IMR-90 (cell line): ENCODE data around the gene THRB. TPM values are rescaled to one million over a fixed set of nuclear protein-coding genes. Genes with fewer than 3 reads are reported as not detected.

ENCODE experiments used
- ATAC-seq: fragments of 200-7000 bp; cut with Tn5 transposase; 2 replicates; pipeline ENCODE4 v1.9.1; 2020; ENCODE audit warnings: low read depth, mild to moderate bottlenecking, moderate library complexity
- BruUV-seq: library from RNA; stranded (reverse); fragments of 400-500 nt; replicated peaks from 2 replicates; lab custom pipeline; 2021; lab: Mats Ljungman, UMichigan
- CTCF ChIA-PET: fragments of 300-600 bp; formaldehyde crosslinking; extraction: SDS; loops from one replicate; lab custom pipeline; 2021; ENCODE audit warnings: antibody characterized with exemption; lab: Yijun Ruan, JAX
- POLR2A ChIA-PET: fragments of 300-600 bp; sonication (Branson Sonifier 250); formaldehyde crosslinking; loops from one replicate; lab custom pipeline; 2022; ENCODE audit warnings: antibody characterized with exemption; ENCODE audit not compliant: unreplicated experiment; lab: Charles Lee
- DNase-seq: peaks from one replicate; pipeline ENCODE4 v3.0.0; 2013
- H2AFZ ChIP-seq: replicated peaks from 2 replicates; pipeline ENCODE3; 2013; ENCODE audit warnings: low read length, mild to moderate bottlenecking; ENCODE audit not compliant: poor library complexity
- H2AK5ac ChIP-seq: 2 replicates; pipeline ENCODE4 v1.6.1; 2013; ENCODE audit warnings: low read depth, low read length, inconsistent platforms
- H2AK9ac ChIP-seq: replicated peaks from 2 replicates; pipeline ENCODE3; 2013; ENCODE audit warnings: mild to moderate bottlenecking, low read depth, low read length, moderate library complexity; ENCODE audit not compliant: poor library complexity
- H2BK120ac ChIP-seq: 2 replicates; pipeline ENCODE4 v1.6.1; 2013; ENCODE audit warnings: low read depth, low read length, inconsistent platforms
- H2BK15ac ChIP-seq: 3 replicates; pipeline ENCODE4 v1.6.1; 2013; ENCODE audit warnings: low read depth, low read length, inconsistent platforms
- H2BK20ac ChIP-seq: 2 replicates; pipeline ENCODE4 v1.6.1; 2013; ENCODE audit warnings: low read depth, mild to moderate bottlenecking, inconsistent platforms, low read length, moderate library complexity
- H2BK5ac ChIP-seq: 2 replicates; pipeline ENCODE4 v1.6.1; 2013; ENCODE audit warnings: mild to moderate bottlenecking, low read depth, low read length, inconsistent platforms; ENCODE audit not compliant: poor library complexity, severe bottlenecking
- H3K14ac ChIP-seq: replicated peaks from 2 replicates; pipeline ENCODE4 v1.6.1; 2013; ENCODE audit warnings: low read depth, low read length, inconsistent platforms
- H3K18ac ChIP-seq: 2 replicates; pipeline ENCODE4 v1.6.1; 2013; ENCODE audit warnings: low read depth, low read length, control low read depth
- H3K23ac ChIP-seq: 2 replicates; pipeline ENCODE4 v1.6.1; 2013; ENCODE audit warnings: low read depth, low read length, inconsistent platforms
- H3K27ac ChIP-seq: 2 replicates; pipeline ENCODE4 v1.5.1; 2013; ENCODE audit warnings: mild to moderate bottlenecking, control low read depth, low read length; ENCODE audit not compliant: insufficient read depth
- H3K27me3 ChIP-seq: 2 replicates; pipeline ENCODE4 v1.6.1; 2013; ENCODE audit warnings: low read length; ENCODE audit not compliant: control insufficient read depth, insufficient read depth
- H3K36me3 ChIP-seq: 2 replicates; pipeline ENCODE4 v1.6.1; 2013; ENCODE audit warnings: low read length, mixed read lengths; ENCODE audit not compliant: control insufficient read depth, insufficient read depth
- H3K4ac ChIP-seq: 2 replicates; pipeline ENCODE4 v1.6.1; 2013; ENCODE audit warnings: low read depth, low read length, inconsistent platforms
- H3K4me1 ChIP-seq: 2 replicates; pipeline ENCODE4 v1.6.1; 2013; ENCODE audit warnings: low read length, mixed read lengths; ENCODE audit not compliant: control insufficient read depth, insufficient read depth
- H3K4me2 ChIP-seq: 2 replicates; pipeline ENCODE4 v1.6.1; 2013; ENCODE audit warnings: low read depth, mild to moderate bottlenecking, control low read depth, low read length, moderate library complexity
- H3K4me3 ChIP-seq: 2 replicates; pipeline ENCODE4 v1.5.1; 2013; ENCODE audit warnings: low read depth, mild to moderate bottlenecking, control low read depth, low read length, moderate library complexity; ENCODE audit not compliant: insufficient read depth
- H3K56ac ChIP-seq: 2 replicates; pipeline ENCODE4 v1.6.1; 2013; ENCODE audit warnings: low read length, inconsistent platforms; ENCODE audit not compliant: insufficient read depth; ENCODE audit errors: extremely low read depth
- H3K79me1 ChIP-seq, 2 experiments: 2 replicates each; pipeline ENCODE4 v1.6.1; 2013; ENCODE audit warnings: low read length in 2 of 2, inconsistent platforms in 1 of 2, low read depth in 1 of 2
- H3K9ac ChIP-seq: 2 replicates; pipeline ENCODE4 v1.6.1; 2013; ENCODE audit warnings: low read depth, low read length, control low read depth
- H3K9me1 ChIP-seq: 2 replicates; pipeline ENCODE4 v1.6.1; 2013; ENCODE audit warnings: low read length, inconsistent platforms; ENCODE audit not compliant: insufficient read depth
- H3K9me3 ChIP-seq: 2 replicates; pipeline ENCODE4 v1.6.1; 2013; ENCODE audit warnings: low read length; ENCODE audit not compliant: control insufficient read depth, insufficient read depth
- H4K20me1 ChIP-seq: 2 replicates; pipeline ENCODE4 v1.6.1; 2013; ENCODE audit warnings: low read length, inconsistent platforms; ENCODE audit not compliant: insufficient read depth
- H4K5ac ChIP-seq: 2 replicates; pipeline ENCODE4 v1.6.1; 2013; ENCODE audit warnings: mild to moderate bottlenecking, low read depth, low read length, control low read depth
- H4K8ac ChIP-seq, 2 experiments: 2 replicates each; pipeline ENCODE4 v1.6.1; 2013; ENCODE audit warnings: low read depth in 2 of 2, low read length in 2 of 2, control low read depth in 1 of 2, inconsistent platforms in 1 of 2
- H4K91ac ChIP-seq: 2 replicates; pipeline ENCODE4 v1.6.1; 2013; ENCODE audit warnings: low read depth, low read length, inconsistent platforms; ENCODE audit not compliant: insufficient read depth
- BHLHE40 ChIP-seq: fragments of 150-350 bp; IDR thresholded peaks from 2 replicates; pipeline ENCODE4 v1.6.1; 2016; ENCODE audit warnings: mild to moderate bottlenecking, low read depth, low read length
- MAZ ChIP-seq: IDR thresholded peaks from 2 replicates; pipeline ENCODE4 v1.6.1; 2012; ENCODE audit warnings: low read depth, mild to moderate bottlenecking, low read length, improper control_type of control experiment, moderate library complexity, borderline replicate concordance
- MXI1 ChIP-seq: IDR thresholded peaks from 2 replicates; pipeline ENCODE4 v1.6.1; 2012; ENCODE audit warnings: low read depth, mild to moderate bottlenecking, low read length, moderate library complexity, borderline replicate concordance
- RCOR1 ChIP-seq: IDR thresholded peaks from 2 replicates; pipeline ENCODE4 v1.6.1; 2012; ENCODE audit warnings: mild to moderate bottlenecking, low read length, improper control_type of control experiment; ENCODE audit not compliant: insufficient replicate concordance
- dilution Hi-C: fragments of 300-500 bp; cut with HindIII; formaldehyde crosslinking; loops from one replicate; pipeline ENCODE4 v1.14.3; 2018; ENCODE audit warnings: low sequenced_read_pairs; ENCODE audit not compliant: unreplicated experiment
- in situ Hi-C: fragments of 300-500 bp; cut with MboI; formaldehyde crosslinking; loops from 3 replicates; pipeline ENCODE4 v1.14.3; 2019; ENCODE audit warnings: low sequenced_read_pairs, inconsistent platforms, mixed read lengths
- intact Hi-C: fragments of 100-400 bp; cut with micrococcal nuclease; formaldehyde crosslinking; loops from 2 replicates; pipeline ENCODE4 v1.10.0; 2022
- polyA plus RNA-seq, 3 experiments: library from polyadenylated mRNA; depleted of rRNA; stranded (reverse); fragments of >200 nt; gene quantifications; 2 replicates each; pipeline ENCODE4 v1.2.3, GENCODE V29; 2012; ENCODE audit warnings: low replicate concordance in 1 of 3
- total RNA-seq: library from RNA; depleted of rRNA; stranded (reverse); fragments of >200 nt; gene quantifications from 2 replicates; pipeline ENCODE4 v1.2.3, GENCODE V29; 2012
- TF ChIP-seq, protein P1 (sequence below): fragments of 150-350 bp; IDR thresholded peaks from 2 replicates; pipeline ENCODE4 v1.6.1; 2017; ENCODE audit warnings: mild to moderate bottlenecking, antibody characterized with exemption, low read length, low read depth
- TF ChIP-seq, protein P2 (sequence below): fragments of 150-350 bp; IDR thresholded peaks from 2 replicates; pipeline ENCODE4 v1.6.1; 2016; ENCODE audit warnings: low read depth, mild to moderate bottlenecking, low read length, moderate library complexity, borderline replicate concordance

Gene THRB
- total and polyA plus RNA-seq, 2 of the 4 experiments (the other 2 are of a cell fraction): under 0.01 TPM; not detected in 1

DNA sequence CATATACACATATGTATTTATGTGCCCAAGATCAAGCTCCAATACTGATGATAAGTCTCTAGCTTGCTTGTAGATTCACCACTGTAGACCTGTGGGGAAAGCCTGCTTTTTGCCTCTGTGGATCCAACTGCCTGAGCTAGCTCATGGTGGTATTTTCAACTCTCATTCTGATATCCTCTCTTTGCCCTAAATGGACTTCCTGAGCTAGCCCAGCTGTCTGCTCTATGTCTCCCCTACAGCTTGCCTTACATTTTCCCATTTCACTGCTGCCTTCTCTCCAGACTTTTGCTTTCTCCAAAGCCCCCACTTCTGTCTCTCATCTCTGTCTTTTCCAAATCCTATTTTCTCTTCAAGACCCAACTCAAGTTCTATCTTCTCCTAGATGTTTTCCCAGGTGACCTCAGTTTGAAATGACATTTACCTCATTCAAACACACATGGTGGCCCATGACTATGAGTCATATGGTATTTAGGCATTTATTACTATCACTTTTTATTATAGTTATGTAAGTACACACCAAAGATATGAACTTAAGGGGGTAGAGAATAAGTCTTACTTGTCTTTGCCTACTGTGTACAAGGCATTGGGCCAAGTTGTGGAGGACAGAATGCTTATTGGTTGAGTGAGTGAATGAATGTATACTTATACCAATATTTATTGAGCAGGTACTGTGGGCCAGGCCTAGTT lies 357.9 kb downstream of the THRB start:
- ATAC-seq (no peak), DNase-seq (peak; percentile 7)
- TF ChIP-seq, protein P1, sequence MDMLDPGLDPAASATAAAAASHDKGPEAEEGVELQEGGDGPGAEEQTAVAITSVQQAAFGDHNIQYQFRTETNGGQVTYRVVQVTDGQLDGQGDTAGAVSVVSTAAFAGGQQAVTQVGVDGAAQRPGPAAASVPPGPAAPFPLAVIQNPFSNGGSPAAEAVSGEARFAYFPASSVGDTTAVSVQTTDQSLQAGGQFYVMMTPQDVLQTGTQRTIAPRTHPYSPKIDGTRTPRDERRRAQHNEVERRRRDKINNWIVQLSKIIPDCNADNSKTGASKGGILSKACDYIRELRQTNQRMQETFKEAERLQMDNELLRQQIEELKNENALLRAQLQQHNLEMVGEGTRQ: no peak
- no peak for TF ChIP-seq RCOR1
- no peak for TF ChIP-seq MAZ
- TF ChIP-seq, protein P2, sequence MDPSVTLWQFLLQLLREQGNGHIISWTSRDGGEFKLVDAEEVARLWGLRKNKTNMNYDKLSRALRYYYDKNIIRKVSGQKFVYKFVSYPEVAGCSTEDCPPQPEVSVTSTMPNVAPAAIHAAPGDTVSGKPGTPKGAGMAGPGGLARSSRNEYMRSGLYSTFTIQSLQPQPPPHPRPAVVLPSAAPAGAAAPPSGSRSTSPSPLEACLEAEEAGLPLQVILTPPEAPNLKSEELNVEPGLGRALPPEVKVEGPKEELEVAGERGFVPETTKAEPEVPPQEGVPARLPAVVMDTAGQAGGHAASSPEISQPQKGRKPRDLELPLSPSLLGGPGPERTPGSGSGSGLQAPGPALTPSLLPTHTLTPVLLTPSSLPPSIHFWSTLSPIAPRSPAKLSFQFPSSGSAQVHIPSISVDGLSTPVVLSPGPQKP: no peak
- no peak for TF ChIP-seq BHLHE40
- TF ChIP-seq MXI1: no peak
- ChIA-PET CTCF (interaction anchor here (0.6 to 1.0 kb wide), 2 partner anchors 11 to 42 kb away, joined by 3 to 4 read pairs; no protein-coding TSS in a partner anchor), POLR2A (no interaction called here)
- in situ Hi-C loops: no loop called here
- no peak overlapping the region for H3K4ac ChIP-seq
- H3K27ac ChIP-seq: no peak overlapping the region
- H3K18ac ChIP-seq: no peak overlapping the region
- no peak overlapping the region for H3K23ac ChIP-seq
- H3K4me2 ChIP-seq: no peak overlapping the region
- H3K56ac ChIP-seq: no peak overlapping the region
- H3K4me3 ChIP-seq: no peak overlapping the region
- no peak overlapping the region for H2AFZ ChIP-seq
- intact Hi-C loops: no loop called here
- no peak overlapping the region for H2BK120ac ChIP-seq
- H2AK9ac ChIP-seq: no peak overlapping the region
- no peak overlapping the region for H4K8ac ChIP-seq
- H4K91ac ChIP-seq: no peak overlapping the region
- no peaks in the 10 kb centered on the region for H3K9me3 ChIP-seq
- dilution Hi-C loops: no loop called here
- H2BK5ac ChIP-seq: no peak overlapping the region
- H2BK15ac ChIP-seq: no peak overlapping the region
- no peak overlapping the region for H3K9ac ChIP-seq
- no TSS peak for BruUV-seq
- no peaks in the 10 kb centered on the region for H3K36me3 ChIP-seq
- no peak overlapping the region for H3K14ac ChIP-seq
- H2AK5ac ChIP-seq: no peak overlapping the region
- no peaks in the 10 kb centered on the region for H4K20me1 ChIP-seq
- H3K27me3 ChIP-seq: no peaks in the 10 kb centered on the region
- H3K79me1 ChIP-seq: no peaks in the 10 kb centered on the region
- H3K9me1 ChIP-seq: no peaks in the 10 kb centered on the region
- no peaks in the 10 kb centered on the region for H3K4me1 ChIP-seq
- no peak overlapping the region for H4K5ac ChIP-seq
- H2BK20ac ChIP-seq: no peak overlapping the region
